HG03139 (cell line): ENCODE data around the gene TMEM250.
"Not testable (repeated sequence)": the region's sequence is repeated elsewhere in the genome, so short reads cannot be mapped to it uniquely, and the experiment has no call there.

ENCODE experiments used
- ATAC-seq: cut with Tn5 transposase; IDR thresholded peaks from one replicate; pipeline ENCODE4 v1.9.1; 2021; ENCODE audit not compliant: unreplicated experiment

Gene TMEM250

GRCh38 chr9:136118320-136119060 lies at the start of gene TMEM250:
Gene TMEM250 (minus strand): TSS chr9:136118875. CDS start chr9:136116900, 1,975 bp downstream.
- ATAC-seq = peak; percentile 68

GRCh38 chr9:136163248-136163850 lies 44.7 kb upstream of the TMEM250 start:
- no peak for ATAC-seq

- no peak for ATAC-seq
Measured at GRCh38 chr9:136160995-136161610, 42.4 kb upstream of the TMEM250 start.

GRCh38 chr9:136160381-136160841 lies 41.7 kb upstream of the TMEM250 start:
- ATAC-seq = no peak

- no peak for ATAC-seq
Measured at GRCh38 chr9:136159851-136160250, 41.2 kb upstream of the TMEM250 start.

GRCh38 chr9:136157477-136158265 lies 39.0 kb upstream of the TMEM250 start:
- no peak for ATAC-seq

- ATAC-seq = no peak
Measured at GRCh38 chr9:136156209-136157120, 37.8 kb upstream of the TMEM250 start.

GRCh38 chr9:136155576-136155975 lies 36.9 kb upstream of the TMEM250 start:
- no peak for ATAC-seq

GRCh38 chr9:136154943-136155342 lies 36.3 kb upstream of the TMEM250 start:
- ATAC-seq = no peak

GRCh38 chr9:136153381-136154065 lies 34.8 kb upstream of the TMEM250 start:
- ATAC-seq = no peak

- no peak for ATAC-seq
Measured at GRCh38 chr9:136152931-136153330, 34.3 kb upstream of the TMEM250 start.

GRCh38 chr9:136152543-136152866 lies 33.8 kb upstream of the TMEM250 start:
- ATAC-seq = no peak

GRCh38 chr9:136151848-136152542 lies 33.3 kb upstream of the TMEM250 start:
- ATAC-seq = no peak

GRCh38 chr9:136151214-136151804 lies 32.6 kb upstream of the TMEM250 start:
- ATAC-seq = no peak

GRCh38 chr9:136150664-136151213 lies 32.1 kb upstream of the TMEM250 start:
- ATAC-seq = not testable (repeated sequence)

GRCh38 chr9:136149853-136150252 lies 31.2 kb upstream of the TMEM250 start:
- ATAC-seq = no peak

- ATAC-seq = no peak
Measured at GRCh38 chr9:136149337-136149736, 30.7 kb upstream of the TMEM250 start.

- ATAC-seq = no peak
Measured at GRCh38 chr9:136148766-136149165, 30.1 kb upstream of the TMEM250 start.
